ENCODE data around the gene AR.

DNA sequence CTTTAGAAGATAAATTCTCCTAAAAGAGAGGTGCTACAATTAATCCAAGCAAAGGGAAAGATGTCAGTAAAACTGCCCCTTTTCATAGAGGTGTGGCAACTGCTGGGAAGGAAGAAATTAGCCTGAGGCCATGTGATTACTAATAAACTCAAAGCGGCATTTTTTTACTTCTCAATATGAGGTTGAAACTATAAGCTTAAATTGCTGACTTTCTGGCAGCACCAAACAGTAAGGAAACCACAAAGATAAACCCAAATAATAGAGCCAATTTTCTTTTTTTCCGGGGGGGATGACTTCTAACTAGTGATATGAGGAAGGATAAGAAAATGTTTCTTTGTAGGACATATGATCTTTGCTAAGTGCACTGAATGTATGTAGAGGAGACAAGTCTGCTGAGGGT, 30.9 kb downstream of the AR start:
- TF ChIP-seq POLR2AphosphoS5 (IDR thresholded peaks at IDR 0.05; ENCODE audit: insufficient read depth, low read depth, low read length) (no peak), EZH2 (IDR thresholded peaks at IDR 0.05; ENCODE audit: borderline replicate concordance, low read depth, low read length, severe bottlenecking) (no peak), POLR2A (IDR thresholded peaks at IDR 0.05; ENCODE audit: low read depth, low read length) (no peak), JUN (IDR thresholded peaks at IDR 0.05; ENCODE audit: borderline replicate concordance, insufficient read depth, insufficient read length, low read depth) (no peak), FOS (IDR thresholded peaks at IDR 0.05; ENCODE audit: borderline replicate concordance, insufficient read depth, low read length) (no peak), MYC (IDR thresholded peaks at IDR 0.05; ENCODE audit: low read depth, low read length) (no peak)
- TF ChIP-seq, protein P1, sequence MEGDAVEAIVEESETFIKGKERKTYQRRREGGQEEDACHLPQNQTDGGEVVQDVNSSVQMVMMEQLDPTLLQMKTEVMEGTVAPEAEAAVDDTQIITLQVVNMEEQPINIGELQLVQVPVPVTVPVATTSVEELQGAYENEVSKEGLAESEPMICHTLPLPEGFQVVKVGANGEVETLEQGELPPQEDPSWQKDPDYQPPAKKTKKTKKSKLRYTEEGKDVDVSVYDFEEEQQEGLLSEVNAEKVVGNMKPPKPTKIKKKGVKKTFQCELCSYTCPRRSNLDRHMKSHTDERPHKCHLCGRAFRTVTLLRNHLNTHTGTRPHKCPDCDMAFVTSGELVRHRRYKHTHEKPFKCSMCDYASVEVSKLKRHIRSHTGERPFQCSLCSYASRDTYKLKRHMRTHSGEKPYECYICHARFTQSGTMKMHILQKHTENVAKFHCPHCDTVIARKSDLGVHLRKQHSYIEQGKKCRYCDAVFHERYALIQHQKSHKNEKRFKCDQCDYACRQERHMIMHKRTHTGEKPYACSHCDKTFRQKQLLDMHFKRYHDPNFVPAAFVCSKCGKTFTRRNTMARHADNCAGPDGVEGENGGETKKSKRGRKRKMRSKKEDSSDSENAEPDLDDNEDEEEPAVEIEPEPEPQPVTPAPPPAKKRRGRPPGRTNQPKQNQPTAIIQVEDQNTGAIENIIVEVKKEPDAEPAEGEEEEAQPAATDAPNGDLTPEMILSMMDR (IDR thresholded peaks at IDR 0.05; ENCODE audit: extremely low read depth in 1 of 2, insufficient read depth in 1 of 2, low read depth in 1 of 2, low read length in 2 of 2), result no peak
- TF ChIP-seq, protein P2, sequence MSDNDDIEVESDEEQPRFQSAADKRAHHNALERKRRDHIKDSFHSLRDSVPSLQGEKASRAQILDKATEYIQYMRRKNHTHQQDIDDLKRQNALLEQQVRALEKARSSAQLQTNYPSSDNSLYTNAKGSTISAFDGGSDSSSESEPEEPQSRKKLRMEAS (IDR thresholded peaks at IDR 0.05; ENCODE audit: insufficient read depth, insufficient read length), result no peak
